ENCODE measurements around the gene PRRX1. TPM values are rescaled to one million over a fixed set of nuclear protein-coding genes. Genes with fewer than 3 reads are reported as not detected.

Gene PRRX1
- polyA plus RNA-seq, 3 donors = not detected

GRCh38 chr1:170694172-170694926 is 30.4 kb downstream of the PRRX1 start:
- Histone ChIP-seq H2AFZ (ENCODE audit: insufficient read depth, low read depth, low read length, poor library complexity, severe bottlenecking) (no peak overlapping the region), H3K9ac (ENCODE audit: insufficient read depth, low read length, poor library complexity, severe bottlenecking) (no peak overlapping the region), H3K4me1 (ENCODE audit: control insufficient read depth in 1 of 2, insufficient read depth in 2 of 2, low read length in 2 of 2) (no peaks in the 10 kb centered on the region), H4K20me1 (ENCODE audit: insufficient read depth, low read length) (no peaks in the 10 kb centered on the region), H3K9me3 (replicated peaks in 1 of 2; ENCODE audit: control insufficient read depth in 1 of 2, insufficient read depth in 1 of 2, low read length in 2 of 2) (no peaks in the 10 kb centered on the region), H3K4me2 (replicated peaks; ENCODE audit: extremely low read depth, low read length, poor library complexity, severe bottlenecking) (no peak overlapping the region), H3K36me3 (replicated peaks in 1 of 2; ENCODE audit: control insufficient read depth in 1 of 2, insufficient read depth in 2 of 2, low read length in 2 of 2) (no peaks in the 10 kb centered on the region), H3K27me3 (ENCODE audit: control insufficient read depth in 2 of 2, insufficient read depth in 2 of 2, low read length in 2 of 2) (no peaks in the 10 kb centered on the region), H3K27ac (ENCODE audit: low read depth in 1 of 2, low read length in 2 of 2) (no peak overlapping the region), H3K79me2 (ENCODE audit: insufficient read depth, low read length) (no peaks in the 10 kb centered on the region), H3K4me3 (replicated peaks in 1 of 3; ENCODE audit: low read depth in 2 of 3, low read length in 3 of 3) (no peak overlapping the region)
- no peak for DNase-seq
- no peaks in the 10 kb centered on the region for H3K36me3 Mint-ChIP-seq
- peaks cover 0 to 2% (median 0%) of the 10 kb centered on the region in 7 donors for H3K9me3 Mint-ChIP-seq
- intact Hi-C loops (cut with micrococcal nuclease) = no loop called here
- 100% methylated on average over 1 of the region's 6 CpGs for WGBS (ENCODE audit: insufficient coverage)
- no peak overlapping the region for H3K4me3 Mint-ChIP-seq
- peaks cover 1 to 7% (median 5%) of the 10 kb centered on the region in 3 donors for H3K27me3 Mint-ChIP-seq (ENCODE audit: low read depth in 3 of 3)
- H3K4me1 Mint-ChIP-seq = no peaks in the 10 kb centered on the region
- no peak overlapping the region for H3K27ac Mint-ChIP-seq
- no peak for TF ChIP-seq CTCF (IDR thresholded peaks at IDR 0.05)

GRCh38 chr1:170695955-170696590 is 32.1 kb downstream of the PRRX1 start:
- Mint-ChIP-seq H3K4me3 (no peak overlapping the region), H3K9me3 (peaks cover 0 to 4% (median 0%) of the 10 kb centered on the region in 7 donors), H3K27me3 (ENCODE audit: low read depth in 3 of 3) (peaks cover 3 to 7% (median 5%) of the 10 kb centered on the region in 3 donors), H3K36me3 (no peaks in the 10 kb centered on the region), H3K27ac (no peak overlapping the region), H3K4me1 (no peaks in the 10 kb centered on the region)
- no peak for DNase-seq
- no peak overlapping the region for H3K9ac ChIP-seq (ENCODE audit: insufficient read depth, low read length, poor library complexity, severe bottlenecking)
- intact Hi-C loops (cut with micrococcal nuclease) = no loop called here
- H3K4me3 ChIP-seq (replicated peaks in 1 of 3; ENCODE audit: low read depth in 2 of 3, low read length in 3 of 3) = no peak overlapping the region
- no peak overlapping the region for H3K27ac ChIP-seq (ENCODE audit: low read depth in 1 of 2, low read length in 2 of 2)
- no peak overlapping the region for H3K4me2 ChIP-seq (replicated peaks; ENCODE audit: extremely low read depth, low read length, poor library complexity, severe bottlenecking)
- WGBS (ENCODE audit: insufficient coverage) = no CpG with 5 or more reads among the region's 6 CpGs
- H3K79me2 ChIP-seq (ENCODE audit: insufficient read depth, low read length) = no peaks in the 10 kb centered on the region
- no peak overlapping the region for H2AFZ ChIP-seq (ENCODE audit: insufficient read depth, low read depth, low read length, poor library complexity, severe bottlenecking)
- no peaks in the 10 kb centered on the region for H3K4me1 ChIP-seq (ENCODE audit: control insufficient read depth in 1 of 2, insufficient read depth in 2 of 2, low read length in 2 of 2)
- H3K27me3 ChIP-seq (ENCODE audit: control insufficient read depth in 2 of 2, insufficient read depth in 2 of 2, low read length in 2 of 2) = no peaks in the 10 kb centered on the region
- no peak for TF ChIP-seq CTCF (IDR thresholded peaks at IDR 0.05)
- no peaks in the 10 kb centered on the region for H4K20me1 ChIP-seq (ENCODE audit: insufficient read depth, low read length)
- H3K9me3 ChIP-seq (replicated peaks in 1 of 2; ENCODE audit: control insufficient read depth in 1 of 2, insufficient read depth in 1 of 2, low read length in 2 of 2) = no peaks in the 10 kb centered on the region
- no peaks in the 10 kb centered on the region for H3K36me3 ChIP-seq (replicated peaks in 1 of 2; ENCODE audit: control insufficient read depth in 1 of 2, insufficient read depth in 2 of 2, low read length in 2 of 2)
